Stomach (tissue), 9 donors: ENCODE data around the gene EPN2. TPM values are rescaled to one million over a fixed set of nuclear protein-coding genes. Genes with fewer than 3 reads are reported as not detected.

Source experiments
- DNase-seq, 2 donors: peaks; one replicate each; pipeline versions ENCODE4 v3.0.0 to v3.0.0-alpha.2; 2013 to 2019
- H3K27ac ChIP-seq, 5 donors: fragments of 200-600 bp in 4 of 5; sonication (generic) in 4 of 5; one replicate each; pipeline ENCODE4 v1.5.1; 2013 to 2019; ENCODE audit warnings: mild to moderate bottlenecking in 1 of 5, moderate library complexity in 1 of 5
- H3K27me3 ChIP-seq, 3 donors: fragments of 200-600 bp; sonication (generic); one replicate each; pipeline ENCODE4 v1.5.1; 2017 to 2019; ENCODE audit warnings: mixed run types in 1 of 3
- H3K36me3 ChIP-seq, 4 donors: fragments of 200-600 bp; sonication (generic); 1 replicate in 3 of 4; 2 replicates in 1 of 4; pipeline ENCODE4 v1.5.1; 2016 to 2019
- H3K4me1 ChIP-seq, 4 donors: fragments of 200-600 bp; sonication (generic); one replicate each; pipeline ENCODE4 v1.5.1; 2016 to 2019
- H3K4me3 ChIP-seq, 4 donors: fragments of 200-600 bp; sonication (generic) in 3 of 4; one replicate each; pipeline ENCODE4 v1.5.1; 2016 to 2019; ENCODE audit warnings: mild to moderate bottlenecking in 1 of 4
- H3K9me3 ChIP-seq, 4 donors: fragments of 200-600 bp; sonication (generic); one replicate each; pipeline ENCODE4 v1.5.1; 2016 to 2019
- EP300 ChIP-seq: sonication (generic); formaldehyde crosslinking; IDR thresholded peaks from one replicate; pipeline ENCODE4 v1.6.1; 2017; ENCODE audit warnings: antibody characterized with exemption
- POLR2A ChIP-seq, 4 donors: fragments of 450-650 bp; IDR thresholded peaks; one replicate each; pipeline ENCODE4 v1.6.1; 2016; ENCODE audit warnings: antibody characterized with exemption in 4 of 4, control low read depth in 2 of 4, mild to moderate bottlenecking in 1 of 4, moderate library complexity in 1 of 4
- POLR2AphosphoS5 ChIP-seq, 3 donors: sonication (generic); formaldehyde crosslinking; IDR thresholded peaks; one replicate each; pipeline ENCODE4 v1.6.1; 2016; ENCODE audit warnings: antibody characterized with exemption in 3 of 3
- WGBS, 5 donors: extraction: QIAGEN DNeasy Blood & Tissue Kit in 3 of 5; methylation state at CpG; one replicate each; pipeline versions ENCODE4 v1.1.5 to v1.1.7; 2013 to 2018; 5-methylcytosine and 5-hydroxymethylcytosine counted together
- intact Hi-C: fragments of 100-400 bp; cut with DNase I; formaldehyde crosslinking; loops from one replicate; pipeline ENCODE4 v1.15.1; 2023; ENCODE audit warnings: low total_unique reads
- polyA plus RNA-seq, 3 donors: library from polyadenylated mRNA; stranded (reverse); fragments of 200-250 nt; gene quantifications; one replicate each; pipeline ENCODE4 v1.2.3, GENCODE V29; 2013
- total RNA-seq, 5 donors: library from RNA; depleted of rRNA; stranded (reverse); fragments of >200 nt; gene quantifications; one replicate each; pipeline versions ENCODE4 v1.1.0 to v1.2.3, GENCODE V29; 2014 to 2016
- TF ChIP-seq, protein P1 (sequence below), 7 experiments: fragments of 450-650 bp in 4 of 7; fragments of 200-600 bp in 3 of 7; sonication (generic) in 3 of 7; IDR thresholded peaks; one replicate each; pipeline ENCODE4 v1.5.1; 2016 to 2019; ENCODE audit warnings: antibody characterized with exemption in 7 of 7, control low read depth in 2 of 7, mild to moderate bottlenecking in 1 of 7
- donor health status: healthy with polysubstance abuse.
- donor health status: Bipolar disorder and iron deficiency.
- donor health status: healthy.

Gene EPN2
- total and polyA plus RNA-seq, 8 donors, result 10.7 to 71.9 (median 25.7) TPM

DNA sequence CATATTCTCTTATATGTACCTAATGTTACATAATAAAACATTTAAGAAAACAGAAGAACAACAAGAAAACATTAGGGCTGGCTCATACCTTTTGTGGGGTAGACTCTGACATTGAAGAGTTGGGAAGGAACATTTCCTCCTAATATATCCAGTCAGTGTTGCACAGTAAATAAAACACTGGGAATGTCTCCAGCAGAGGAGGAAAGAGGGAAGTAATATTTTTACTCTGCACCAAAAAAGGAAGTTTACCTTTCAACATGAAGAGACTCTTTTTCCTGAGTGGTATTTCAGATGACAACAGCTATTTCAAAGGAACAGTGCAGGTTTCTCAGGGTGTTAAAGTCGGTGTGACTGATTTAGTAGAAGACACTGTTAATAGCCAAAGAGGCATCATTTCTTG lies 31.9 kb downstream of the EPN2 start:
- TF ChIP-seq EP300 (no peak), POLR2AphosphoS5 (IDR thresholded peaks at IDR 0.05) (no peak), POLR2A (IDR thresholded peaks at IDR 0.05) (no peak)
- TF ChIP-seq, protein P1, sequence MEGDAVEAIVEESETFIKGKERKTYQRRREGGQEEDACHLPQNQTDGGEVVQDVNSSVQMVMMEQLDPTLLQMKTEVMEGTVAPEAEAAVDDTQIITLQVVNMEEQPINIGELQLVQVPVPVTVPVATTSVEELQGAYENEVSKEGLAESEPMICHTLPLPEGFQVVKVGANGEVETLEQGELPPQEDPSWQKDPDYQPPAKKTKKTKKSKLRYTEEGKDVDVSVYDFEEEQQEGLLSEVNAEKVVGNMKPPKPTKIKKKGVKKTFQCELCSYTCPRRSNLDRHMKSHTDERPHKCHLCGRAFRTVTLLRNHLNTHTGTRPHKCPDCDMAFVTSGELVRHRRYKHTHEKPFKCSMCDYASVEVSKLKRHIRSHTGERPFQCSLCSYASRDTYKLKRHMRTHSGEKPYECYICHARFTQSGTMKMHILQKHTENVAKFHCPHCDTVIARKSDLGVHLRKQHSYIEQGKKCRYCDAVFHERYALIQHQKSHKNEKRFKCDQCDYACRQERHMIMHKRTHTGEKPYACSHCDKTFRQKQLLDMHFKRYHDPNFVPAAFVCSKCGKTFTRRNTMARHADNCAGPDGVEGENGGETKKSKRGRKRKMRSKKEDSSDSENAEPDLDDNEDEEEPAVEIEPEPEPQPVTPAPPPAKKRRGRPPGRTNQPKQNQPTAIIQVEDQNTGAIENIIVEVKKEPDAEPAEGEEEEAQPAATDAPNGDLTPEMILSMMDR (IDR thresholded peaks at IDR 0.05), result no peak
- DNase-seq, result no peak
- H3K9me3 ChIP-seq, result no peaks in the 10 kb centered on the region
- peaks cover 0 to 3% (median 0%) of the 10 kb centered on the region in 4 donors for H3K36me3 ChIP-seq
- H3K27ac ChIP-seq, result peak overlapping the region; percentile 42 to 76 (median 61)
- WGBS, 5 donors, result 22 to 43% (median 40%) methylated on average over 1 of the region's 1 CpG
- intact Hi-C loops, result no loop called here
- peaks cover 56 to 82% (median 74%) of the 10 kb centered on the region in 4 donors for H3K4me1 ChIP-seq
- no peaks in the 10 kb centered on the region for H3K27me3 ChIP-seq
- H3K4me3 ChIP-seq, result no peak overlapping the region

- DNase-seq, result no peak
- H3K27me3 ChIP-seq, result no peaks in the 10 kb centered on the region
- intact Hi-C loops, result no loop called here
- 55 to 61% (median 59%) methylated on average over 3 of the region's 3 CpGs for WGBS, 5 donors
- H3K36me3 ChIP-seq, result peaks cover 0 to 7% (median 0%) of the 10 kb centered on the region in 4 donors
- TF ChIP-seq, protein P1 (IDR thresholded peaks at IDR 0.05), result no peak
- TF ChIP-seq POLR2A (IDR thresholded peaks at IDR 0.05), result no peak
- TF ChIP-seq EP300, result no peak
- no peak for TF ChIP-seq POLR2AphosphoS5 (IDR thresholded peaks at IDR 0.05)
- H3K27ac ChIP-seq, result peak overlapping the region in 4 of 5 donors; percentile 42 to 76 (median 64)
- peaks cover 50 to 78% (median 69%) of the 10 kb centered on the region in 4 donors for H3K4me1 ChIP-seq
- no peak overlapping the region for H3K4me3 ChIP-seq
- H3K9me3 ChIP-seq, result no peaks in the 10 kb centered on the region
These were observed 32.5 kb downstream of the EPN2 start for GRCh38 chr17:19269641-19270040.

DNA sequence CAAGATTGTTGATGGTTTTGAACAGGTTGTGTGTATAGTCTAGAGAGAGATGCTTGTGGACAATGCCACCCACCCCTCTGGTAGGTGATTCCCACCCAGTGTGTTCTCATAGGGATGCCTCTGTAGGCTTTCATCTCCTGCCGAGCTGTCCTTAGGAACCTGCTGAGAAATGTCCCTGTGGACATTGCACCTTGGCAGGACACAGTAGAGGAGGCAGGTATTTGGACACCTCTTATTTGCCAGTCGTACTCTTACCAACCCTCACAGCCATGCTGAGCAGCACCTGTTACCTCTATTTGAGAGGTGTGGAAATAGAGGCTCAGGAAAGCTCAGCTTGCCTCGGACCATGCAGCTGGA lies 33.2 kb downstream of the EPN2 start:
- 46 to 70% (median 56%) methylated on average over 3 of the region's 3 CpGs for WGBS, 5 donors
- Histone ChIP-seq H3K4me3 (no peak overlapping the region), H3K27ac (peak overlapping the region in 4 of 5 donors; percentile 2 to 48 (median 34)), H3K36me3 (peaks cover 0 to 7% (median 0%) of the 10 kb centered on the region in 4 donors), H3K27me3 (no peaks in the 10 kb centered on the region), H3K9me3 (no peaks in the 10 kb centered on the region), H3K4me1 (peaks cover 44 to 78% (median 67%) of the 10 kb centered on the region in 4 donors)
- DNase-seq, result no peak
- TF ChIP-seq POLR2A (IDR thresholded peaks at IDR 0.05), result no peak
- no peak for TF ChIP-seq EP300
- TF ChIP-seq, protein P1 (IDR thresholded peaks at IDR 0.05), result no peak
- no peak for TF ChIP-seq POLR2AphosphoS5 (IDR thresholded peaks at IDR 0.05)
- intact Hi-C loops, result no loop called here

GRCh38 chr17:19270704-19271611 lies 33.8 kb downstream of the EPN2 start:
- no peak for TF ChIP-seq EP300
- TF ChIP-seq, protein P1 (IDR thresholded peaks at IDR 0.05), result no peak
- TF ChIP-seq POLR2AphosphoS5 (IDR thresholded peaks at IDR 0.05), result peak in 1 of 3 donors; percentile 35
- peaks cover 42 to 78% (median 67%) of the 10 kb centered on the region in 4 donors for H3K4me1 ChIP-seq

More at GRCh38 chr17:19270704-19271611, 33.8 kb downstream of the EPN2 start:
- Histone ChIP-seq H3K27me3 (no peaks in the 10 kb centered on the region), H3K4me3 (no peak overlapping the region), H3K27ac (peak overlapping the region in 4 of 5 donors; percentile 2 to 48 (median 34)), H3K9me3 (no peaks in the 10 kb centered on the region), H3K36me3 (peaks cover 0 to 7% (median 0%) of the 10 kb centered on the region in 4 donors)
- intact Hi-C loops, result no loop called here
- DNase-seq, result no peak
- 57 to 68% (median 62%) methylated on average over 13 of the region's 13 CpGs for WGBS, 5 donors
